GM18517 (cell line): ENCODE measurements around the gene KIF3A.

Source experiments
- ATAC-seq: cut with Tn5 transposase; IDR thresholded peaks from one replicate; pipeline ENCODE4 v1.9.1; 2021; ENCODE audit warnings: mild to moderate bottlenecking, moderate library complexity; ENCODE audit not compliant: unreplicated experiment

KIF3A gene

DNA sequence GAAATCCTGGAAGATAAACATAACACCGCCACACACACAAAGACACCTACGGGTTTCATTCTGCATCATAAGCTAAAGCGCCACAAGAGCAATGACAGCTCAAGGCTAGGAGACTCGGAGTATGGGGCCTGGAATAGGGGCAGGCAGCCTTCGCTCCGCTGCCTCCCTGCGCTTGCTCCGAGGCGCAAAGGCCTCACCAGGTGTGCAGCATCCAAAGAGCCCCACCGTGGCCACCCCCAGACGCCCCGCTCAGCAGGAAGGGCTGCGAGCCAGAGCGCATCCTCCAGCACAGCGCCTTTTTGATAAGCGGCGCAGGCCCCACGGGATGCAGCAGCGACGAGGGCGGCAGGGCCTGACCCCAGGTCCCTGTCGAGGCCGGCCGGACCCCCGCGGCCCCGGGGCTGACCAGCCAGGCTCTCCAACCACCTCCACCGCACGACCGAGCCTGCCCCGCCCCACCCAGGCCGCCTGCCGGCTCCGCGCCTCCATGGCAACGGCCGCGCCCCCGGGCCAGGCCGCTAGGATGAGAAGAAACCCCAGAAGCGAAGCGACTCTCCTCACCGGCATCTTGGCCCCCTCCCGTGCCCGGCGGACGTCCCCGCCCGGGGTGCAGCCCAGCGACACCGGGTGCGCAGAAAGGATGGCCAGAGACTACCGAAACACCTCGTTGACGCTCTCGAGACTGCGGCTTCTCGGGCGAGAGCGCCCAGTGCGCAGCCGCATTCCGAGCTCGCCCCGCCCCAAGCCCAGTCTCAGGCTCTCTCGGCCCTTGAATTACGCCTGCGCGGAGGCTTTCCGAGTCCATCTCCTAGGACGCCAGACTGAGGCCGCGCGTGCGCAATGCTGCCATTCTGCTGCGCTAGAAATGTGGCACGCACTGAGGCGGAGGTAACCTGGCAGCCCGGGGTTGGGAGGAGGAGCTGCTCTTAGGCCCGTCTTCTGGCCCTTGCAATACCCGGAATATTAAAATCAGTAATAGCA, at the start of gene KIF3A:
Gene KIF3A (minus strand): TSS at position 694 of the 981 bp plus-strand sequence. CDS start 127 bp downstream, at position 567.
- peak; percentile 91 for ATAC-seq

DNA sequence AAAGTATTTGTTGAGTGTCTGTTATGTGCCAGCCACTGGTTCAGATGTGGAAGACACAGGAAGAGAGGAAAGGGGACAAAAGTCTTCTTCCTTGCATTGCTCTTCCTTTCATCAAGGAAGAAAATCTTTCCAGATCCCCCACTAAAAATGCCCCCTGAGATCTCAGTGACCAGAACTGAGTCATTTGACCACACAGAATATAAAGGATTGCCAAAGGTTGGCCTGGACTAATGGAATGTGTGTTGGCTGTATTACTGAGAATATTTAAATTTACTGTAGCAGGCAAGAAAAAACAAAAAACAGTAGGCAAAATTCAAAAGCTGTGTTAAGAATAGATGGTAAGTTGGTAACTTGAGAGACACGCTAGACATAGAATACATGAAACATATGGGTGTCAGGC, 49.7 kb upstream of the KIF3A start:
- no peak for ATAC-seq

DNA sequence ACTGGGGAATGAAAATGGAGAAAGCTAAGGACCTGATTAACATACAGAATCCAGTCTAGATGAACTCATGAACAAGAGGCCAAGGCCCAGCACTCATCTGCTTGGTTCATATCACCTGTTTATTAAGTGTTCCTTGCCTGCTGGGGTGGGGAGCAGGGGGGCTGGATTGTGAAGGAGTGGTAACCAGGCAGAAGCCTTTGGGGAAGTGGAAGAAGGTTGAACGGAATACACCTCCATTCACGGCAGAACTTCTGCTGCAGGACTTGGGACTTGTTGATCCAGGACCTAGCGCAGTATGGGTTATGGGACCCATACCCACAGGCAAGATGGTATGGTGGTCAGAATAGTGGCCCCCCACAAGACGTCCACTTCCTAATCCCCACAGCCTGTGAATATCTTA, 48.5 kb upstream of the KIF3A start:
- ATAC-seq: no peak

- no peak for ATAC-seq
Observed at GRCh38 chr5:132785365-132785764, 48.0 kb upstream of the KIF3A start.

DNA sequence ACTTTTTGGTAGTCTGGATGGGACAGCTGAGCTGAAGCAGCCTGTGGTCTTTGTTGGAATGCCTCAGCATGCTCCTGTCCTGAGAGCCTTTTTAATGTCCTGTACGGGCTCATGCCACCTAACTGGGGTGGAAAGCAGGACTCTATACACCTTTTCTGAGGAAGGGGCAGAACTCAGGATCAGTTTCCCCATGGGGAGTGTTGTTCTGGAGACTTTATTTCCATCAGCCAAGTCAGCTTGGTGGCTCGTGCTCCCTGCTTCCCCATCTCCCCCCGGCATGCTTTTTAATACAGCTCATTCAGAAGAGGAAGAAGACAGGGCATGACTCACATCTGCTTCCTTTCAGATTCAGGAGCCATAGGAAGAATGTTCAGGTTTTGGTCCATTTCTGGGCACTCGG, 44.8 kb upstream of the KIF3A start:
- ATAC-seq: no peak

- no peak for ATAC-seq
Observed at GRCh38 chr5:132781029-132781428, 43.7 kb upstream of the KIF3A start.

- ATAC-seq: no peak
Observed at GRCh38 chr5:132780577-132780976, 43.2 kb upstream of the KIF3A start.

- ATAC-seq: no peak
Observed at GRCh38 chr5:132779961-132780360, 42.6 kb upstream of the KIF3A start.

DNA sequence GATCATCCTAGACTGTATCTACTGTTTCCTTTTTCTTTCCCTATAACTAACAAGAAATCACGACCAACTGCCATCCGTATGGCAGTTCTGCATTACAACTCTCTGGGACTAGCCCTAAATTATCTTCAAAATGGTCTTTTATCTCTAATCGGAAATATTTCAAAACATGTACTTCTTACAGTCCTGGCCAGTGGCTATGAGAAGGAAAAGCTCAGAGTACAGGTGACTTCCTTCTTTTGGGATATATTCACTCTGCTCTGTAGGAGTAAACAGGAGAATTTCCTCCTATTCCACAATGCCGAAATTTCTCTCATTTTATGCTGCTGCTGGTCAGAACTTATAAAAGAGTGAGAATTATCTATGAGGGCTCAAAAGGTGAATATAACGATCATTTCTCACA, 41.5 kb upstream of the KIF3A start:
- no peak for ATAC-seq

GRCh38 chr5:132778129-132778528, 40.8 kb upstream of the KIF3A start:
- ATAC-seq: no peak

DNA sequence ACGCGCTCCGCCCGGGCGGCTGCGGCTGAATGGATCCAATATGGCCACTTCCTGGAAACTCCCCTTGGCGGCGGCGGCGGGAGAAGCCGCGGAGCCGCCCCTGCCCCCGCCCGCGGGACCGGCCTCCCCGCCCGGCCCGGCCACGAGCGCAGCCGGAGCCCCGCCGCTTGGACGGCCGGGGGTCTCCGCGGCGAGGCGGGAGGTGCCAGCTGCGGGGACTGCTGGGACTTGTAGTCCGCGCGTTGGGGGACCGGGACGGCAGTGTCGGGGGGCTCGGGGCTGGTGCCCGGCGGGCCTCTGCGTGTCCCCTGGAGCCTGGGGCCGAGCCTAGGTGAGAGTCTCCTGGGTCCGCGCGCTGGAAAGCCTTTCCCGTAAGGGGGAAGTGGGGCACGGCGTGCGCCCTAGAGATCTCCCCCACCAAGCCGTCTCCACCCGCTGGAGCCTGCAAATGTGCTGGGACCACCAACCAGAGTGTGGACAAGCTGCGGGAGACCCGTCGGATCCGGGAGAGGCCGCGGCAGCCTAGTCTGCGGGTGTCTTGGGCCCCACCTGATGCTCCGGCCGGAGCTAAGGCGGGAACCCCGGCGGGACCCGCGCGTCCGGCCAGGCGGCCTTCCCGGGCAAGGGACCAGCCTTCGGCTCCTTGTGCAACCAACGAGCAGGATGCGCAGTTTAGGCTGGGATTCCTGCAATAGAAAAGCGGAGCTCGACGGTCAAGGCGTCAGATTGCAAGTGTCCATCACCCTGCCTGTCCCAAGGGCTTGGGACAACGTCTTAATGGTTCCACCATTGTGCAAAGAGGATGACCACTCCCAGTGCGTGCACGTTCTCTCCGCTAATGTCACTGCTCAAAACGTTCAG, 40.1 kb upstream of the KIF3A start, which contains the start of gene SEPTIN8:
Gene SEPTIN8 (minus strand): TSS at position 31 of the 861 bp plus-strand sequence. CDS start 102 bp downstream, outside the sequence.
- ATAC-seq: peak; percentile 60

DNA sequence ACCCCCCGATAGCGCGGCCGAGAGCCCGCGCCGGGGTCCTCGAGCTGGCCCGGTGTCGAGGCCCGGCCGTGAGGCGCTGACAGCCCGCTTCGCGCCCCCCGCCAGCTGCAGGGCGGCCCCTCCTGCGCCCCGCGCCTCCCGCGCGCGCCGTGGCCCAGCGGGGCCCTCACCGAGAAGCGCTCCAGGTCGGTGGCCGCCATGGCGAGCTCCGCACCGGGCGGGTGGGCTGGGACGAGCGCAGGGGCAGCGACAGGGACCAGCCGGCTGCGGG, 39.5 kb upstream of the KIF3A start:
- no peak for ATAC-seq

DNA sequence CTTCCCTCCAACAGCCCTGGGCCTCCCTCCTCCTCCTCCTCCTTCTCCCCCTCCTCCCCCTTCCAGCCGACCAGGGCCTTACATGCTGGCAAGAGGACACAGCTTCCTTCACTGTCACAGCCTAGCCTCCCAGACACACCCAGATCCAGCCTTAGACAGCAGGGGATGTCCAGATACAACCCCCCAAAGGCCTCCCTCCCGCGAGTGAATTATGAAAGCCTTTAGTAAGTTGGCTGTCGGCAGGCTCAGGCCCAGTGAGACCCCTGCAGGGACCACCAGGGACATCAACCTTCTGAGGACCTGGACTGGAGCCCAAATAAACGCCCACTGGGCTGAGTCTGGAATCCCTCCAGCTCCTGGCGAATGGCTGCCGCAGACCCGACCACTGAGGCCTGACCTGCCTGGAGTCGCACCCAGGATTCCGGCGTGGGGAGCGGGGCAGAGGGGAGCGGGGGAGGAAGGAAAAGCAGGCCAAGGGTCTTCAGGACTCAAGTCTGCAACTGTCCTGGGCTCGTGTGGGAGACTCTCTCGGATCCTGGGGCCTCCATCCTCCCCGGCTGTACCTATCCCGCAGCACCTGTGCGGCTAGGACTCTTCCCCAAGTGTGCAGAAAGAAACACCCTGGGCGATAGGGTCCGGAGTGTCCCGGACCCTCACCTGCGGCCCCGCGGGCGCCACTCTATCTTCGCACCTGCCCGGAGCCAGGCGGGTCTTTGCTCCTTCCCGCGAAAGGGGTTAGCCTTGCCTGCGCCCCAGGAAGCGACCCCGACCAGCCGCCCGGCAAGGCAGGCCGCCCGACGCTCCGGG, 39.0 kb upstream of the KIF3A start:
- ATAC-seq: peak; percentile 24

- ATAC-seq: no peak
Observed at GRCh38 chr5:132775476-132775961, 38.2 kb upstream of the KIF3A start.

GRCh38 chr5:132774896-132775295, 37.5 kb upstream of the KIF3A start:
- no peak for ATAC-seq

GRCh38 chr5:132774406-132774805, 37.1 kb upstream of the KIF3A start:
- no peak for ATAC-seq

GRCh38 chr5:132773601-132774355, 36.4 kb upstream of the KIF3A start:
- no peak for ATAC-seq

DNA sequence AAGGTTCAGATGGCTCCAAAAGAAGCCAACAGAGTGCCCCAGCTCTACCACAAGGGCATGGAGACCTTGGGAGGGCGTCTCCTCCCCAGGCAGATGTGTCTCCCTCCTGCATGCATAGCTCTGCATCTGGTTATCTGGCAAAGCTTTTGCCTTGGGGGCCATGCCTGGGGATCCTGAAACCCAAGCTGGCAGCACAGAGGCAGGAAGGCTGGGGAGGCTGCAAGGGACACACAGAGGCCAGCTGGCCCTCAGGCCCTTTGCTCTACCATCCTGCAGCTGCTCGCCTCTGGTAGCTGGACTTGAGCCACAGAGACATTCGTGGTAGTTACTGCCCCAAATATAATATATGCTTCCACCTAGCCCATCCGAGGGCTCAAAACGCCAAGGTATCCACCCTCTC, 35.8 kb upstream of the KIF3A start:
- ATAC-seq: no peak

GRCh38 chr5:132772291-132773070, 35.1 kb upstream of the KIF3A start:
- ATAC-seq: no peak
